CD14-positive monocyte (primary cell): ENCODE results near the gene CTSS. TPM values are rescaled to one million over a fixed set of nuclear protein-coding genes. Genes with fewer than 3 reads are reported as not detected.

Source experiments
- DNase-seq, 3 donors: peaks; one replicate each; pipeline ENCODE4 v3.0.0-alpha.2; 2011 to 2022
- H2AFZ ChIP-seq: 2 replicates; pipeline ENCODE4 v1.6.0; 2012; ENCODE audit warnings: mild to moderate bottlenecking, low read depth, low read length, inconsistent platforms; ENCODE audit not compliant: insufficient read depth, poor library complexity, severe bottlenecking
- H3K27ac ChIP-seq, 2 donors: 1 replicate in 1 of 2; 2 replicates in 1 of 2; pipeline ENCODE4 v1.5.1; 2012 to 2013; ENCODE audit warnings: low read length in 2 of 2, control low read depth in 1 of 2, inconsistent platforms in 1 of 2, low read depth in 1 of 2, mild to moderate bottlenecking in 1 of 2
- H3K27me3 ChIP-seq, 2 donors: one replicate each; pipeline versions ENCODE4 v1.6.0 to v1.6.1; 2011 to 2013; ENCODE audit warnings: low read length in 2 of 2; ENCODE audit not compliant: control insufficient read depth in 2 of 2, insufficient read depth in 2 of 2
- H3K36me3 ChIP-seq, 2 donors: replicated peaks in 1 of 2; 1 replicate in 1 of 2; 2 replicates in 1 of 2; pipeline versions ENCODE4 v1.5.1 to v1.6.1; 2012 to 2013; ENCODE audit warnings: low read length in 2 of 2, control low read depth in 1 of 2, inconsistent platforms in 1 of 2, mild to moderate bottlenecking in 1 of 2; ENCODE audit not compliant: insufficient read depth in 2 of 2, control insufficient read depth in 1 of 2
- H3K4me1 ChIP-seq, 2 donors: 1 replicate in 1 of 2; 2 replicates in 1 of 2; pipeline versions ENCODE4 v1.5.1 to v1.6.1; 2012 to 2013; ENCODE audit warnings: low read length in 2 of 2, control low read depth in 1 of 2, inconsistent platforms in 1 of 2, mild to moderate bottlenecking in 1 of 2, moderate library complexity in 1 of 2; ENCODE audit not compliant: insufficient read depth in 2 of 2, control insufficient read depth in 1 of 2
- H3K4me2 ChIP-seq: replicated peaks from 2 replicates; pipeline ENCODE3; 2012; ENCODE audit warnings: low read length, moderate library complexity, mild to moderate bottlenecking; ENCODE audit not compliant: poor library complexity, severe bottlenecking; ENCODE audit errors: extremely low read depth
- H3K4me3 ChIP-seq, 3 experiments: fragments of 200-600 bp in 1 of 3; sonication (generic) in 1 of 3; replicated peaks in 1 of 3; 1 replicate in 2 of 3; 2 replicates in 1 of 3; pipeline ENCODE4 v1.5.1; 2011 to 2013; ENCODE audit warnings: low read length in 3 of 3, mild to moderate bottlenecking in 3 of 3, control low read depth in 2 of 3, low read depth in 2 of 3, inconsistent platforms in 1 of 3, moderate library complexity in 1 of 3
- H3K79me2 ChIP-seq: 2 replicates; pipeline ENCODE4 v1.6.0; 2012; ENCODE audit warnings: mild to moderate bottlenecking, control low read depth, inconsistent platforms, low read length, moderate library complexity; ENCODE audit not compliant: insufficient read depth
- H3K9ac ChIP-seq: 2 replicates; pipeline ENCODE4 v1.6.0; 2017; ENCODE audit warnings: low read length, mild to moderate bottlenecking; ENCODE audit not compliant: insufficient read depth, poor library complexity, severe bottlenecking
- H3K9me3 ChIP-seq, 2 donors: replicated peaks in 1 of 2; 1 replicate in 1 of 2; 2 replicates in 1 of 2; pipeline versions ENCODE4 v1.5.1 to v1.6.1; 2012 to 2013; ENCODE audit warnings: low read length in 2 of 2, control low read depth in 1 of 2; ENCODE audit not compliant: control insufficient read depth in 1 of 2, insufficient read depth in 1 of 2
- H4K20me1 ChIP-seq: 2 replicates; pipeline ENCODE4 v1.6.0; 2012; ENCODE audit warnings: mild to moderate bottlenecking, low read length, control low read depth, moderate library complexity; ENCODE audit not compliant: insufficient read depth
- H3K27ac Mint-ChIP-seq, 7 donors: one replicate each; pipeline ENCODE4 v1.8.0; 2020; ENCODE audit warnings: mild to moderate bottlenecking in 7 of 7, mixed read lengths in 7 of 7, moderate library complexity in 6 of 7, inconsistent platforms in 2 of 7
- H3K27me3 Mint-ChIP-seq, 3 donors: one replicate each; pipeline ENCODE4 v1.8.0; 2021 to 2022; ENCODE audit warnings: low read depth in 3 of 3, mild to moderate bottlenecking in 3 of 3, mixed read lengths in 3 of 3, moderate library complexity in 3 of 3, inconsistent platforms in 1 of 3
- H3K36me3 Mint-ChIP-seq, 2 donors: one replicate each; pipeline ENCODE4 v1.8.0; 2020; ENCODE audit warnings: mixed read lengths in 2 of 2, inconsistent platforms in 1 of 2, mild to moderate bottlenecking in 1 of 2
- H3K4me1 Mint-ChIP-seq: one replicate; pipeline ENCODE4 v1.8.0; 2020; ENCODE audit warnings: mild to moderate bottlenecking, mixed read lengths
- H3K4me3 Mint-ChIP-seq, 2 donors: one replicate each; pipeline ENCODE4 v1.8.0; 2020; ENCODE audit warnings: mild to moderate bottlenecking in 2 of 2, mixed read lengths in 2 of 2, moderate library complexity in 1 of 2
- H3K9me3 Mint-ChIP-seq, 7 donors: one replicate each; pipeline ENCODE4 v1.8.0; 2020 to 2022; ENCODE audit warnings: mixed read lengths in 7 of 7, mild to moderate bottlenecking in 6 of 7, moderate library complexity in 6 of 7, inconsistent platforms in 2 of 7
- CTCF ChIP-seq: fragments of 200-600 bp; IDR thresholded peaks from one replicate; pipeline ENCODE4 v1.8.0; 2022; ENCODE audit warnings: antibody characterized with exemption, mild to moderate bottlenecking
- WGBS: methylation state at CpG from one replicate; pipeline ENCODE4 v1.1.5; 2013; ENCODE audit warnings: missing lambda C conversion rate; ENCODE audit not compliant: insufficient coverage; 5-methylcytosine and 5-hydroxymethylcytosine counted together
- intact Hi-C, 2 donors: fragments of 100-400 bp; cut with micrococcal nuclease; formaldehyde crosslinking; loops; one replicate each; pipeline versions ENCODE4 v1.15.0 to v1.15.1; 2023
- polyA plus RNA-seq, 3 donors: library from polyadenylated mRNA; depleted of rRNA in 1 of 3; unstranded in 2 of 3; stranded (reverse) in 1 of 3; fragments of 300-500 nt in 2 of 3; fragments of >200 nt in 1 of 3; fragmentation: Illumina TruSeq in 2 of 3; gene quantifications; 1 replicate in 2 of 3; 2 replicates in 1 of 3; pipeline ENCODE4 v1.2.3, GENCODE V29; 2012 to 2021

CTSS gene
- polyA plus RNA-seq, 3 donors: 2,349 to 6,327 (median 5,201) TPM

- TF ChIP-seq CTCF: no peak
- Histone ChIP-seq H2AFZ (no peak overlapping the region), H3K79me2 (no peaks in the 10 kb centered on the region), H4K20me1 (no peaks in the 10 kb centered on the region), H3K9ac (no peak overlapping the region), H3K4me1 (peaks cover 30 to 34% of the 10 kb centered on the region in 2 donors), H3K27ac (no peak overlapping the region), H3K4me2 (no peak overlapping the region), H3K9me3 (no peaks in the 10 kb centered on the region), H3K27me3 (no peaks in the 10 kb centered on the region), H3K4me3 (no peak overlapping the region), H3K36me3 (peaks cover under 1 to 27% of the 10 kb centered on the region in 2 donors)
- intact Hi-C loops: no loop called here
- Mint-ChIP-seq H3K4me1 (peaks cover 27% of the 10 kb centered on the region), H3K36me3 (peaks cover 28 to 41% of the 10 kb centered on the region in 2 donors), H3K27ac (no peak overlapping the region), H3K27me3 (no peaks in the 10 kb centered on the region), H3K4me3 (no peak overlapping the region), H3K9me3 (peaks cover 0 to 2% (median 0%) of the 10 kb centered on the region in 7 donors)
- WGBS: 80% methylated on average over 1 of the region's 3 CpGs
- no peak for DNase-seq
These were observed 39.1 kb upstream of the CTSS start for GRCh38 chr1:150804671-150805070.

DNA sequence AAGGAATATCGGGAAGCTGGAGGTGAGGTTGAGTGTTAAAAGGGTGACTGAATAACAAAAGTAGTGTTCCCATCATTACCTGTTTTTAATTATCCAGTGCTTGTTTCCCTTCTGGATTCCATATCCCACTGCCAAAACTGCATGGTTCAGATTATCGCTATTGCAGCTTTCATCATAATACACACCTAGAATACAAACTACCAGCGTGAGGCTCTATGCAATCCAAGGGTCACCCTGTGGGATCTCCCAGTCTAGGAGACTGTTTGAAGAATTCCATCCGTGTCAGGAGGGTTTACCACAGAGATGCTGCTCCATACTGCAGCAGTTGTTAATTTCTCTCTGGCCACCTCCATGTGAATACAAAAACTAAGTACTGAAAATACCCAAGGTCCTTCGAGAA is 33.5 kb upstream of the CTSS start:
- 92% methylated on average over 2 of the region's 5 CpGs for WGBS
- Histone ChIP-seq H3K4me3 (no peak overlapping the region), H3K27me3 (no peaks in the 10 kb centered on the region), H3K79me2 (no peaks in the 10 kb centered on the region), H3K36me3 (peaks cover 10 to 32% of the 10 kb centered on the region in 2 donors), H3K27ac (no peak overlapping the region), H3K9me3 (no peaks in the 10 kb centered on the region), H3K9ac (no peak overlapping the region), H4K20me1 (no peaks in the 10 kb centered on the region), H2AFZ (no peak overlapping the region), H3K4me1 (peaks cover 37 to 39% of the 10 kb centered on the region in 2 donors), H3K4me2 (no peak overlapping the region)
- no peaks in the 10 kb centered on the region for H3K27me3 Mint-ChIP-seq
- H3K9me3 Mint-ChIP-seq: no peaks in the 10 kb centered on the region
- intact Hi-C loops: loop anchor here in 1 of 2 donors (5.0 kb wide), 1 partner anchor 37 kb away; no protein-coding TSS in a partner anchor
- peaks cover 55 to 67% of the 10 kb centered on the region in 2 donors for H3K36me3 Mint-ChIP-seq
- H3K4me1 Mint-ChIP-seq: peaks cover 35% of the 10 kb centered on the region
- H3K4me3 Mint-ChIP-seq: no peak overlapping the region
- no peak for TF ChIP-seq CTCF
- H3K27ac Mint-ChIP-seq: no peak overlapping the region
- DNase-seq: no peak
